Left ventricle myocardium inferior (tissue), 1 donor: ENCODE results near the gene PTGES2. TPM values are rescaled to one million over a fixed set of nuclear protein-coding genes. Genes with fewer than 3 reads are reported as not detected.

ENCODE experiments used
- DNase-seq: peaks from one replicate; pipeline ENCODE4 v3.0.0-alpha.2; 2020
- H3K27ac ChIP-seq: fragments of 200-600 bp; replicated peaks from 2 replicates; pipeline ENCODE4 v1.8.0; 2021
- H3K27me3 ChIP-seq: fragments of 200-600 bp; 2 replicates; pipeline ENCODE4 v1.8.0; 2021; ENCODE audit warnings: low read depth
- H3K36me3 ChIP-seq: fragments of 200-600 bp; 2 replicates; pipeline ENCODE4 v1.8.0; 2021
- H3K4me1 ChIP-seq: fragments of 200-600 bp; 2 replicates; pipeline ENCODE4 v1.8.0; 2021
- H3K4me3 ChIP-seq: fragments of 200-600 bp; 2 replicates; pipeline ENCODE4 v1.8.0; 2021; ENCODE audit warnings: mild to moderate bottlenecking, moderate library complexity
- H3K9me3 ChIP-seq: fragments of 200-600 bp; replicated peaks from 2 replicates; pipeline ENCODE4 v1.8.0; 2021
- CTCF ChIP-seq: fragments of 200-600 bp; IDR thresholded peaks from 2 replicates; pipeline ENCODE4 v1.8.0; 2021; ENCODE audit warnings: antibody characterized with exemption, mild to moderate bottlenecking, borderline replicate concordance
- intact Hi-C: fragments of 100-400 bp; cut with micrococcal nuclease; formaldehyde crosslinking; loops from one replicate; pipeline ENCODE4 v1.11.0; 2022
- total RNA-seq: library from RNA; stranded (reverse); fragmentation: NEBNext Ultra II Directional; extraction: Animal tissue kit (Norgen Biotek cat#: 25700); gene quantifications from one replicate; pipeline ENCODE4 v1.2.1, GENCODE V29; 2021
- donor health status: DM: no; HTN: yes; CAD: no; lungs with severe emphysema.

PTGES2 gene
- total RNA-seq, 1 donor from 2014 or later = 141 TPM

- no peak for TF ChIP-seq CTCF
- Histone ChIP-seq H3K36me3 (no peaks in the 10 kb centered on the region), H3K27me3 (no peaks in the 10 kb centered on the region), H3K4me1 (peaks cover 32% of the 10 kb centered on the region), H3K4me3 (no peak overlapping the region), H3K9me3 (no peaks in the 10 kb centered on the region), H3K27ac (no peak overlapping the region)
- intact Hi-C loops = no loop called here
- no peak for DNase-seq
Measured at GRCh38 chr9:128085943-128086342, 41.6 kb downstream of the PTGES2 start.

GRCh38 chr9:128084746-128085145 is 42.8 kb downstream of the PTGES2 start:
- H3K36me3 ChIP-seq = no peaks in the 10 kb centered on the region
- peaks cover 34% of the 10 kb centered on the region for H3K4me1 ChIP-seq
- no peak overlapping the region for H3K27ac ChIP-seq
- DNase-seq = no peak
- no peak for TF ChIP-seq CTCF
- intact Hi-C loops = no loop called here
- no peaks in the 10 kb centered on the region for H3K9me3 ChIP-seq
- H3K27me3 ChIP-seq = no peaks in the 10 kb centered on the region
- no peak overlapping the region for H3K4me3 ChIP-seq

GRCh38 chr9:128082151-128082550 is 45.4 kb downstream of the PTGES2 start:
- Histone ChIP-seq H3K4me1 (peaks cover 50% of the 10 kb centered on the region), H3K36me3 (no peaks in the 10 kb centered on the region), H3K27me3 (no peaks in the 10 kb centered on the region), H3K4me3 (no peak overlapping the region), H3K9me3 (no peaks in the 10 kb centered on the region), H3K27ac (peak overlapping the region; percentile 25)
- no peak for DNase-seq
- TF ChIP-seq CTCF = no peak
- intact Hi-C loops = no loop called here

GRCh38 chr9:128081056-128081455 is 46.5 kb downstream of the PTGES2 start:
- Histone ChIP-seq H3K4me3 (no peak overlapping the region), H3K27ac (peak overlapping the region; percentile 25), H3K27me3 (no peaks in the 10 kb centered on the region), H3K36me3 (no peaks in the 10 kb centered on the region), H3K4me1 (peaks cover 50% of the 10 kb centered on the region), H3K9me3 (no peaks in the 10 kb centered on the region)
- no peak for TF ChIP-seq CTCF
- intact Hi-C loops = no loop called here
- no peak for DNase-seq

GRCh38 chr9:128080206-128080605 is 47.3 kb downstream of the PTGES2 start:
- intact Hi-C loops = no loop called here

More at GRCh38 chr9:128080206-128080605, 47.3 kb downstream of the PTGES2 start:
- no peaks in the 10 kb centered on the region for H3K36me3 ChIP-seq
- H3K9me3 ChIP-seq = no peaks in the 10 kb centered on the region
- no peaks in the 10 kb centered on the region for H3K27me3 ChIP-seq
- DNase-seq = no peak
- H3K4me1 ChIP-seq = peaks cover 56% of the 10 kb centered on the region
- H3K4me3 ChIP-seq = no peak overlapping the region
- H3K27ac ChIP-seq = no peak overlapping the region
- TF ChIP-seq CTCF = no peak
